Fibroblast of peridontal ligament (primary cell): ENCODE results near the gene SMR3A.

Experiments
- DNase-seq: peaks from one replicate; pipeline ENCODE4 v3.0.0-alpha.2; 2010; ENCODE audit errors: extremely low read depth

The SMR3A gene

DNA sequence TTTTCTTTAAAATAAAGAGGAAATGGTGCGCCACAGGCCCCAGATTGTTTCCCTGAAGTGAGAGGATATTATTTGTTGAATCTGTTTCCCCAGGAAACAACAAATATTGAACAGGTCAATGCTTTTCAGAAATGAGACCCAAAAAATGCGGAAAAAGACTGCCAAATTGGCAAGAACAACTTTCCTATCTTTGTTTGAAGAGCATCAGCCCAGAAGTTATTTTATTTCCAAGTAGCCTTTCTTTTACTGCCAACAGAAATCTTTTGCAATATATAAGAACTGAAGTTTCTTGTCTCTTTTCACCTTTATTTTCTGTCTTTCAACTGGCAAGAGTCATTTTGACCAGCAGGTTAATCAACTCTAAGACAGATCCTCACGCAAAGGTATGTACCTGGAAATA is at the start of gene SMR3A:
Gene SMR3A, plus strand, starts transcription at position 301 of the 400 bp plus-strand sequence. CDS start 1,356 bp downstream, outside the sequence.
- DNase-seq = no peak

DNA sequence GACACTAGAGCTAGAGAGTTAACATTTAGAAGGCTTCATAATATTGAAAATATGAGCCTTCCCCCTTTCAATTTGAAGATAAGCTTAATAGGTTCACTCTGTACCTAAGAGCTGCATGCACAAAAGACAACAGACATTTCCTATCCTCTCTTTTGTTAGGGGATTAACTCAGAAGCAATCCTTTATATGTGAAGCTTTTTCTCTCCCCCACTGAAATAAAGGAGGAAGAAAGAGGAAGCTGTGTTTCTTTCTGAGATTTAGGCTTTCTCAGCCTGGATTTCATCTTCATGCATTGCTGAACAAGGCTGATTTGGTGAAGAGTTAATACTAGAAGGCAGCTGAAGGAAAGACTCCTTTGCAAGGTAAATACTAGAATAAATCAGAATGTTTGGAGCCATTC is 46.8 kb upstream of the SMR3A start:
- no peak for DNase-seq

DNA sequence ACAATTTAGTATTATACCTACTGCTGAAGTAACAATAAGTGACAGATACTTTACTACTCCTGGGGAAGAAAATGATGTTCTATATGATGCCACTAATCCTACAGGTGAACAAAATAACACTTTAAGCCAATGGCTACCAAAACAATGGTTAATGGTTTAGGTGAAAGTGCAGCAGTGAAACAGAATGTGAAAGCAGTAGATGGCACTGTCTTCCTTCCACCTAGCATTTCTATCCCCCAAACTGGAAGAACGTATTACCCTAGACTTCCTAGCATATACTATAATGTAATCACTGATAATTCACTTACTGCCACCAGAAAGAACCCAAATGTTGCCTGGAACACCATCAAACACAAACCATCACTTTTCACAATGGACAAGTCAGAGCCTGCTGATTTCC is 44.6 kb upstream of the SMR3A start:
- DNase-seq = no peak

DNA sequence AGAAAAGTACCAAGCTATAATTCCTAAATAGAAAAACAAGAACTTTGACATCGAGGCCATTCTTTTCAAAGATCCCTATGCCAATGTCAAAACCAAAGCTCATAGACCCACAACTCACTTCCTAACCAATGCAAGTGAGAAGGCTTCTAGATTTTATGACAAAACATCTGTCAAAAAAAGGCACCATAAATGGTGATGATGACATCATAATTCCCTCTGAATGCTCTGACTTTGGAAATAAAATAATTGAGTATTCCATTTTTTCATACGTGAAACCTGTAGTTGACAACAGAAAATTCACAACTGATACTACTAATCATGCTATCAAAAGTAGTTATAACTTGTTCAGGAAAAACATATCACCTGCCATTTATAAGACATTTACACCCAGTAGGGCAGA is 34.5 kb upstream of the SMR3A start:
- no peak for DNase-seq

DNA sequence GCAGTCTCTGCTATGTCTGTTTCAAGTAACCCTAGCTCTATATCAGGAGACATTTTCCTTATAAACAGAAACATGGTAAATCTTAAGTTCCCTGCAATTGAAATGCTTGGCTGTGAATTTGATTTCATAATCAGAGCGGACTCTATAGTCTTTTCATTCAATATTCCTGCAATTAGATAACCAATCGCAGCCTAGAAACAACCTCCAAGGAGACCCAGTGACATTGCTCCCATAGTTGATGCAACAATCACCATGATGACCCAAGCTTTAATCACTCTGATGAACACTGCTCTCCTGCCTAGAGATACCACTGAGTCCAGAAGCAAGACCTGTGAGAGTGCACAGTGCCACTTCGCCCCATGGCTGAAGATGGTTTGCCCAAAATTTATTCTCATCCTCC is 25.9 kb upstream of the SMR3A start, which contains the start of gene CABS1:
Gene CABS1, plus strand, starts transcription at position 301 of the 400 bp plus-strand sequence. Its CDS starts 59 bp downstream, at position 360.
- no peak for DNase-seq

DNA sequence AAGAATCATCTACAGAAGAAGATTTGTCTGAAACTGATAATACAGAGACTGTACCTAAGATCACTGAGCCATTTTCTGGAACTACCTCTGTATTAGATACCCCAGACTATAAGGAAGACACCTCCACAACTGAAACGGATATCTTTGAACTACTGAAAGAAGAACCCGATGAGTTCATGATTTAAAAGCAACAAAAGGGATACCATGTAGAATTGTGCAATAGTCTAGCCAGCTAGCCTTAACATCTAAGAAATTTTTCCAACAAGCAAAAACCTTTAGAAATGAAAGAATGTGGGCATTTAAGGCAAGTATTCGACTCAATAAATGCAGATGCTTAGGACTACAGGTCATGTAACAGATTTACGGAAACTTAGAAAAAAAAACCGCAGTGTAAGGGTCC is 24.5 kb upstream of the SMR3A start:
- no peak for DNase-seq

DNA sequence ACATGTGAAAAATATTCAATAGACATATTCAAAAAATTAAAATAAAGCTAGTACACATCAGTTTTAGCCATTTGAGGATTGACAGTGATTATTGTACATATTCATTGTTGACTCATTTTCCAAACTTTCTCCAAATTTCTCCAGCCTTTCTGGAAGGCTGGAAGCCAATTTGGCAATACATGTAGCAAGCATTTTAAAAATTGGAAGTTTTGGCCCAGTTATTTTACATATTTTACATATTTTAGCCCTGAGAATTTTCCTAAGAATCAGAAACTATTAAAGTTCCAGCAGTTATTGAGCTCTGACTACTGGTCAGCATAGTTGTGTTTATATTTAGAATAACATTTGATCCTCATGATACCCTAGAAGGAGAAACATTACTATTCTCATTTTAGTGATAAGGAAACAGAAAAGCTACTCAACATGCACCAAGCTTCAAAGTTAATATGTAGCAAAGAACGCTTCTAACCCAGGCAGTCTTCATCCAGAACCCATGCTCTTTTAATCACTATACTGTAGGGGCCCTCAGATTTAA is 22.6 kb upstream of the SMR3A start:
- DNase-seq = no peak

DNA sequence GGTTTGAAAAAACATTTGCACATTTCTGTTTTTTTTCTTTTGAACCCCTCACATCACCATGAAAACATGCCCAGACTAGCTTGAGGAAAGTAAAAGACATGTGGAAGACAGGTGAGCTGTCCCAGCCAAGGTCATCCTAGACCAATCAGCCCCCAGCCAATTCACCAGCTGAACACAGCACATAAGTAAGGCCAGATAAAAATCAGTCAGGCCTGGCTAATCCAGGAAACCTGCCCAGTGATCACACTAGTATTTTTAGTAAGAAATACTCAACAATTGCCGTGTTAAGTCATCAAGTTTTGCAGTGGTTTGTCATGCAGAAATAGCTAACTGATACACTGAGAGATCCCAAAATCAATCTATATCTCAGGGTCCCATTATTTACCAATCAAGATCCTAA is 4.4 kb upstream of the SMR3A start:
- no peak for DNase-seq

DNA sequence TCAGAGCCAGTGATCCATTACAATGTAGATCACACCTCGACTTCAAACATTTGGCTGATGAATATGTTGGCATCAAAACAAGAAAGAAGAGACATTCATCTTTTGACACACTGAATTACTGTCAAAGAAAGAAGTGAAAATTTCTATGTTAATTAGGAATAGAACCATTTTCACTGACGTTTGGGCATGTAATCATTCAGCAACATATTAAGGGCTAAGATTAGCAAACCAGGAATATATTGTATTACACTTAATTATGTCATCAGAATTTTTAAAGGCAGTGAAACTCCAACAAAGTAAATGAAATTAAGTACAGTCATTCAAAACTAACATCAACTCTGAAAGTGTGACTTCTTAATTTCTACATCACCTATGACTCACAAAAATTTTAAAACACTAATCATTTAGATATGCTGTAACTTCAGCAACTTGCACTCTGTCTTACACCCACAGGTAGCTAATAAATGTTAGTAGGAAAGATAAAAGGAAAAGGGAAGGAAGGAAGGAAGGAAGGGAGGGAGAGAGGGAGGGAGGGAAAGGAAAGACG is 1.4 kb upstream of the SMR3A start:
- DNase-seq = no peak

DNA sequence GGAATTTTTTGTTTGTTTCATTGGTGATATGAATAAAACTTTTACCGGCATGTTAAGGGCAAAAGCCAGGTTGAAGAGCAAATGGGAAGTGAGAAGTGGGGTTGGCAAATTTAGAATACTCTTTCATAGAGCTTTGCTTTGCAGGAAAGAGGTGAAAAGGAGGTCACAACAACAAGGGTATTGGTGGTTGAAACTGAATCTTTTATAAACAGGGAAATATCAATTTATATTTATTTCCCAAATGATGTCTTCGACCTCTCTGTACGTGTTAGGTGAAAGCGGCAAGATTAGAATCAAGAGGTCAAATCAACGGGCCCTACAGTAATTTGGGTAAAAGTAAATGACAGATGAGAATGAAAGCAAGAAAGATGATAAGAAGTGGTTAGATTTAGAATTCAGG is 3.4 kb downstream of the SMR3A start:
- DNase-seq = no peak

DNA sequence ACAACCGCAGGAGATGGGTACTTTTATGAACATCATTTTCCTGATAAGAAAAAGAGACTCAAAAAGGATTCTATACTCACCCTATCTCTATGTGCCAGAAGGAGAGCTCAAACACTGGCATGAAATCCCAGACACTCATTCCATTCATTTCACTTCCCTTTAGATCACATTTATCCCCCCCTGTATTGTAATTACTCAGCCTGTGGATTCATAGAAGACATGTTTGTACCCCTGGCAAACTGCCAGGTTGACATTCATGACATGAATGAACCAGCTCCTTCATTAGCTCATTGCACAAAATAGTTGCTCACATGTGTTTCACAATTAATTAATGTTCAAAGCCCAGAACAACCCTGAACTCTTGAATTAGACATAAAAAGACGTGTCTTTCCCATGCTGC is 4.9 kb downstream of the SMR3A start:
- no peak for DNase-seq

DNA sequence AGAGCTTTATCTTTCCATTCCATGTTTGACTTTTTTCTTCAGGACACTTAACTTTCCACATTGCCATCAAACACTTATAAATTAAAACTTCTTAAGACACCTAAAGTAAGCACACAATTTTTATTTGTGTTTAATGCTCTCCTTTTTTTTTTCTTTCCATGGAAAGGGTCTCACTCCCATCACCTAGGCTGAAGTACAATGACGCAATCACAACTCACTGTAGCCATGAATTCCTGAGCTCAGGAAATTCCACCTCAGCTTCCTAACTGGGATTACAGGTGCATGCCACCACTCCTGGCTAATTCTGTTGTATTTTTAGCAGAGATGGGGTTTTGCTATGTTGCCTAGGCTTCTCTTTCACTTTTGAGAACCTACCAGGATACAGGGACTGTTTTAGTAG is 7.3 kb downstream of the SMR3A start:
- no peak for DNase-seq

DNA sequence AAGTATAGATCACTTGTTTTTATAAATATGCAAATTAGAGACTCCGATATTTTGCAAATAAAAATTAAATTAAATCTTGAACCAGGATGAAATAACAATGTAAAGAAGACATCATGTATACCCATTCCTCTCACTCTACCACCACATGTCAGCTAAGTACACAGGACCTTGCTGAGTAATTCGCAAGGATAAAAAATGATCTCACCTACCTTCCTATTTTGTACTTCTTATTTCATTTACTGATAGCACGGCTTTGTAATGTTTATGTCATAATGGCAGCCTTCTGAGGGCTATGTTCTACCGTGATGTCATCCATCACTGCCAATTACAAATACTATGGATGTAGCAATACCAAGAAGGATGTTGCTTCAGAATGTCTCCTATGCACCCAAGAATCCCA is 11.4 kb downstream of the SMR3A start:
- DNase-seq = no peak

DNA sequence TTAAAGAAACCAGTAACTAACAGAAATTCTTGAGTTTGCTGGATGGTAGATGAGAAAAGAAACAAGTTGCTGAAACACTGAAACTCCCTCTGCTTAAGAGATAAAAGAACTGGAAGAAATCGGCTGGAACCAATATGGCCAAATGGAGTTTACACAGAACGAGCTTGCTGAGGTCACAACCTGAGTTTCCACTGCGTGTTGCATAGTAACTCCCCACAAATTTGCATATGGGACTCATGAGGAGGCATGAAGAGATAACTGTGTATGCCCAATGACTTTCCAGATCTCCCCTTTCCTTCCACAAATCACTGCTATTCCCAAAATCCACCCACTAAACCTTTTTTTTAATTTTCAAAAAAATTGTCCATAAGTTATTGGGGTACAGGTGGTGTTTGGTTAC is 12.2 kb downstream of the SMR3A start:
- no peak for DNase-seq

DNA sequence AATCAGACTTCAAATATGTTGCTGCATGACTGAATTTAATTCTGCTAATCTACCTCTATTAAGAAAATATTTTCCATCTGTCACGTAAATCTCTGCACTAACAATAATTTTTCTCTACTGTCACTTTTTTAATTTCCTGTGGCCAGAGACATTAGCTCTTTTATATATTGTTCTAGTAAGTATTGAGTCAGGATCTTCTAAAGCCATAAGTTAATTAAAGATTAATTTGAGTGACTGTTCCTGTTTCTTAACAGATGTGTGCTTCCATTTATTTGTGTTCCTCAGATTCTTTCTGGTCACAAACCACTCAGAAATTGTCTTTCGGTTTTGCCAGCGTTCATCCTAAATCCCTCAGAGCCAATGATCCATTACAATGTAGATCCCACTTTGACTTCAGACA is 20.0 kb downstream of the SMR3A start:
- no peak for DNase-seq

DNA sequence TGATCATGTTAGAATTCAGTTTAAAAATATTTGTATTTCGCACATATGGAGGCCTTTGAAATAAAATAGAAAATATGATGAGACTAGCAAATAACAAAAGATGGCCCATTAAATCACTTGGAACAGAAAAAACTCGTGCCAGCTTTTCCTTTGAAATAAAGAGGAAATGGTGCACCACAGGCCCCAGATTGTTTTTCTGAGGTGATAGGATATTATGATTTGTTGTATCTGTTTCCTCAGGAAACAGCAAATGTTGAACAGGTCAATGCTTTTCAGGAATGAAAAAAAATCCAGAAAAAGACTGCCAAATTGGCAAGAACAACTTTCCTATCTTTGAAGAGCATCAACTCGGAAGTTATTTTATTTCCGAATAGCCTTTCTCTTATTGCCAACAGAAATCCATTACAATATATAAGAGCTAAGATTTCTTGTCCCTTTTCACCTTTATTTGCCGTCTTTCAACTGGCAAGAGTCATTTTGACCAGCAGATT is 22.2 kb downstream of the SMR3A start, which contains the start of gene SMR3B:
Gene SMR3B, plus strand, starts transcription at position 441 of the 491 bp plus-strand sequence. CDS start 1,380 bp downstream, outside the sequence.
- no peak for DNase-seq

DNA sequence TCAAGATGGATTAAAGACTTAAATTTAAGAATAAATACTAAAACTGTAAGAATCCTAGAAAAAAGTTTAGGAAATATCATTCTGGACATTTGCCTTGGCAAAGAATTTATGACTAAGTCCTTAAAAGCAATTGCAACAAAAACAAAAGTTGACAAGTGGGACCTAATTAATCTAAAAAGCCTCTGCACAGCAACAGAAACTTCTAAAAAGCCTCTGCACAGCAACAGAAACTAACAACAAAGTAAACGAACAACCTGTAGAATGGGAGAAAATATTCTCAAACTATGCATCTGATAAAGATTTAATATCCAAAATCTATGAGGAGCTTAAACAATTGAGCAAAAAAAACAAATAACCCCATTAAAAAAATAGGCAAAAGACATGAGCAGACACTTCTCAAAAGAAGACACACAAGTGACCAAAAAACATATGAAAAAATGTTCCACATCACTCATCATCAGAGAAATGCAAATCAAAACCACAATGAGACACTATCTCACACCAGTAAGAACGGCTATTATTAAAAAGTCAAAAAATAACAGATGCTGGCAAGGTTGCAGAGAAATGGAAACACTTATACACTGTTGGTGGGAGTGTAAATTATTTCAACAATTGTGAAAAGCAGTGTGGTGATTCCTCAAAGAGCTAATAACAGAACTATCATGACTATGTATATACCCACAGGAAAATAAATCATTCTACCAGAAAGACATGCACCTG is 31.7 kb downstream of the SMR3A start:
- no peak for DNase-seq

DNA sequence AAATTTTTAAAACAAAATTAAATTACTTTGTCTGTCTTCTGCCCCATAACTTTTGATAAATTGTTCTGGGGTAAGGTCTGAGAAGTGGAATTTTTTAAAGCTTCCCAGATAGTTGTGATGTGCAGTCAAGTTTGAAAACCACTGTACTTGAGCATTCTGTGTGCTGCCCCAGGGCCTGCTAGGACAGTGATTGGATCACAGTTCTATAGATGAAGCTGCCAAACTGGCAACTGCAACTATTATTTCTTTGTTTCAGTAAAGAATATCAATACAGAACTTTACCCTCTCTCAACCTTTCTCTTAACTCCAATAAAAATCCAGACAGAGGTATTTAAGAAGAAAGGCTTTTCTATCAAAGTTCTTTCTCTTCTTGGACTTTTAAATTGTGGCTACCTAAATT is 37.0 kb downstream of the SMR3A start, which contains the start of gene OPRPN:
Gene OPRPN, plus strand, starts transcription at position 361 of the 400 bp plus-strand sequence. CDS start 1,346 bp downstream, outside the sequence.
- DNase-seq = no peak

DNA sequence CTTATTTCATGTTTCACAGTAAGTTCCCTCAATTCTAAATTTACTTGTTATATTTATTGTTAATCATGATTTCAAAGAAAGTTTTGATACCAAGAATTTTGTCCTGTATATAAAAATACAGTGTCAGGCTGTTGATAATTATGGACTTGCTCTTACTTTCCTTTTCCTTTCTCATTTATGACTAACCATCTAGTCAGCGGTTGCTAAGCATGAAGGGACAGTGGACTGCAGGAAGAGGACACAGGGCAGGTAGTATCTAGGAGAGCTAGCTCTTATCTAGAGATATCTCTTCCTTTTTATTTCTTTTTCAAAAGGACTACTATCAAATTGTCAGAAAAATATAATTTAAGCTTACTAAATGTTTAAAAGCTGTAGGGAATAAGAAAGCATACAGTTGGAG is 38.8 kb downstream of the SMR3A start:
- DNase-seq = no peak

DNA sequence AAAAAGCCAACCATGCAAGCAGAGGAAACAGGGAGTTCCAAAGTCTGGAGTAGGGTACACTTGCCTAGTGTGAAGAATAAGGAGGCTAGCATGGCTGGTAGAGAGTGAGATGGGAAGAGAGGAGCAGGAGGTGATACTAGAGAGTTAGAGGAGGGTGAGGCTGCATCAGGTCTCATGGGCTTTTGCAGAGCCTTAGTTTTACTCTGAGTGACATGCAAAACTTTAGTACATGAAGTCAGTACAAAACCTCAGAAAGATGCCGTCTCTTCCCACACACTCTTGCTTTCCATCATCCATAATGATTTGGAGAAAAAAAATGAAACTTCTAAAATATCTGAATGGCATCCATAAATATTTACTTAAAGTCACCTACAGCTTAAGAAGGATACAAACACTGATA is 42.2 kb downstream of the SMR3A start:
- no peak for DNase-seq

DNA sequence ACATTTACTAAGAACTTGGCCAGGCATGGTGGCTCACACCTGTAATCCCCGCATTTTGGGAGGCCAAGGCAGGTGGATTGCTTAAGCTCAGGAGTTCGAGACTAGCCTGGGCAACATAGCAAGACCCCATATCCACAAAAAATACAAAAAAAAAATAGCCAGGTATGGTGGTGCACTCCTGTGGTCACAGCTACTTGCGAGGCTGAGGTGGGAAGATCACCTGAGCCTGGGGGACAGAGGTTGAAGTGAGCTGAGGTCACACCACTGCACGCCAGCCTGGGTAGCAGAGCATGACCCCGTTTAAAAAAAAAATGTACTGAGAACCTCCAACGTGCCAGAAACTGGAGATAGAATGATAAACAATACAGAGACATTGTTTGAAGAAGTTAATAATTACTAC is 45.2 kb downstream of the SMR3A start:
- DNase-seq = no peak
